ENCODE data around the gene CFI. TPM values are rescaled to one million over a fixed set of nuclear protein-coding genes. Genes with fewer than 3 reads are reported as not detected.

CFI gene
- total and polyA plus RNA-seq, 2 of the 8 experiments (the other 6 are each of a cell fraction or from before 2014, with no cell fraction given) = not detected

- FAIRE-seq = no peak
- Histone ChIP-seq H4K8ac (ENCODE audit: extremely low read depth, insufficient read depth, low read length) (no peak overlapping the region), H3K18ac (ENCODE audit: extremely low read depth, low read length) (no peak overlapping the region), H2BK20ac (ENCODE audit: low read length) (no peak overlapping the region), H3K4me3 (ENCODE audit: extremely low read depth in 1 of 4, insufficient read depth in 2 of 4, low read depth in 3 of 4, low read length in 4 of 4) (no peak overlapping the region), H3K9ac (replicated peaks in 1 of 4; ENCODE audit: extremely low read depth in 1 of 4, low read depth in 3 of 4, low read length in 3 of 4) (no peak overlapping the region), H3K36me3 (ENCODE audit: control insufficient read depth in 2 of 4, insufficient read depth in 4 of 4, low read length in 3 of 4) (no peaks in the 10 kb centered on the region), H3K14ac (ENCODE audit: insufficient read length) (no peak overlapping the region), H2BK12ac (ENCODE audit: low read depth, low read length) (no peak overlapping the region), H2AK5ac (ENCODE audit: low read depth, low read length) (no peak overlapping the region), H3K4ac (replicated peaks; ENCODE audit: insufficient read length, low read depth, low read length) (no peak overlapping the region), H2BK15ac (ENCODE audit: low read length) (no peak overlapping the region), H4K20me1 (replicated peaks in 1 of 2; ENCODE audit: control insufficient read depth in 1 of 2, insufficient read depth in 2 of 2, low read length in 2 of 2) (no peaks in the 10 kb centered on the region), H4K91ac (replicated peaks; ENCODE audit: insufficient read length, low read length) (no peak overlapping the region), H2BK120ac (replicated peaks; ENCODE audit: low read depth, low read length) (no peak overlapping the region), H3K79me2 (ENCODE audit: control insufficient read depth in 1 of 2, insufficient read depth in 2 of 2, low read length in 2 of 2) (no peaks in the 10 kb centered on the region), H3K4me1 (replicated peaks in 1 of 4; ENCODE audit: control insufficient read depth in 3 of 4, insufficient read depth in 4 of 4, low read length in 3 of 4) (no peaks in the 10 kb centered on the region), H2BK5ac (ENCODE audit: low read depth, low read length) (no peak overlapping the region), H3K79me1 (ENCODE audit: low read depth, low read length) (no peaks in the 10 kb centered on the region), H3K56ac (replicated peaks; ENCODE audit: insufficient read length, low read depth, low read length) (no peak overlapping the region), H3K23me2 (ENCODE audit: low read depth, low read length) (no peaks in the 10 kb centered on the region), H3K27me3 (replicated peaks in 1 of 4; ENCODE audit: control insufficient read depth in 3 of 4, extremely low read depth in 1 of 4, insufficient read depth in 3 of 4, low read length in 3 of 4) (no peaks in the 10 kb centered on the region), H3K4me2 (ENCODE audit: insufficient read depth in 1 of 2, low read depth in 2 of 2, low read length in 2 of 2) (no peak overlapping the region), H3K27ac (ENCODE audit: low read depth, low read length) (no peak overlapping the region), H2AFZ (ENCODE audit: low read length) (no peak overlapping the region), H3K23ac (ENCODE audit: insufficient read length) (no peak overlapping the region), H4K5ac (ENCODE audit: insufficient read length, low read depth, low read length) (no peak overlapping the region), H3K9me3 (ENCODE audit: insufficient read depth in 2 of 2, low read depth in 1 of 2, low read length in 1 of 2) (no peaks in the 10 kb centered on the region)
- no peak for DNase-seq (ENCODE audit: low read depth in 1 of 2, low spot score in 2 of 2)
- 86% methylated on average over 4 of the region's 4 CpGs; no CpG with 5 or more reads in 1 of the 2 experiments for WGBS, 2 experiments (ENCODE audit: extremely low coverage in 1 of 2, insufficient coverage in 1 of 2, insufficient read length in 1 of 2, insufficient replicate concordance in 2 of 2, low coverage in 1 of 2, low lambda C conversion rate in 2 of 2, missing lambda C conversion rate in 1 of 2)
- ChIA-PET CTCF (ENCODE audit: partially characterized antibody) (interaction anchor here (0.6 kb wide), 1 partner anchor 298 kb away, joined by 3 read pairs; no protein-coding TSS in a partner anchor), POLR2A (ENCODE audit: partially characterized antibody) (interaction anchor here (1.2 kb wide), 1 partner anchor 17 kb away, joined by 3 read pairs; no protein-coding TSS in a partner anchor)
- TF ChIP-seq RBBP5 (IDR thresholded peaks at IDR 0.05; ENCODE audit: borderline replicate concordance, low read depth, low read length) = no peak
- no peak for TF ChIP-seq SUZ12 (IDR thresholded peaks at IDR 0.05; ENCODE audit: low read length)
- no peak for TF ChIP-seq EZH2 (IDR thresholded peaks at IDR 0.05; ENCODE audit: low read depth, low read length, severe bottlenecking)
- TF ChIP-seq TAF1 (IDR thresholded peaks at IDR 0.05; ENCODE audit: low read depth, low read length) = no peak
- TF ChIP-seq ZNF274 (IDR thresholded peaks at IDR 0.05; ENCODE audit: borderline replicate concordance, extremely low read depth, low read length) = no peak
- TF ChIP-seq USF2 (IDR thresholded peaks at IDR 0.05; ENCODE audit: low read length) = no peak
- TF ChIP-seq RFX5 (IDR thresholded peaks at IDR 0.05; ENCODE audit: borderline replicate concordance, low read depth, low read length) = no peak
- TF ChIP-seq MAX (IDR thresholded peaks at IDR 0.05) = no peak
- TF ChIP-seq CEBPB (IDR thresholded peaks at IDR 0.05; ENCODE audit: low read depth, low read length) = no peak
- TF ChIP-seq EP300 (IDR thresholded peaks at IDR 0.05; ENCODE audit: borderline replicate concordance in 1 of 2, low read depth in 2 of 2, low read length in 2 of 2) = no peak
- no peak for TF ChIP-seq NANOG (IDR thresholded peaks at IDR 0.05; ENCODE audit: insufficient read depth, low read depth, low read length, poor library complexity, severe bottlenecking)
- TF ChIP-seq SP4 (IDR thresholded peaks at IDR 0.05; ENCODE audit: low read length) = no peak
- TF ChIP-seq KDM5A (IDR thresholded peaks at IDR 0.05; ENCODE audit: low read length) = no peak
Observed at GRCh38 chr4:109751852-109752251, 49.9 kb downstream of the CFI start.

Data from H1 (cell line).